Smooth muscle cell (in vitro differentiated cells): ENCODE measurements around the gene IQCM. TPM values are rescaled to one million over a fixed set of nuclear protein-coding genes. Genes with fewer than 3 reads are reported as not detected.

ENCODE experiments used
- DNase-seq: peaks from one replicate; lab custom pipeline; 2025; ENCODE audit not compliant: unreplicated experiment; lab: John Stamatoyannopoulos, UW
- H2AFZ ChIP-seq: fragments of 200-600 bp; sonication (generic); 2 replicates; pipeline ENCODE4 v1.6.0; 2016; ENCODE audit warnings: antibody characterized with exemption, low read depth, mild to moderate bottlenecking
- H3F3A ChIP-seq: fragments of 200-600 bp; sonication (generic); 2 replicates; pipeline ENCODE4 v1.6.0; 2017; ENCODE audit warnings: antibody characterized with exemption, low read depth
- H3K27ac ChIP-seq: fragments of 200-600 bp; sonication (generic); 2 replicates; pipeline ENCODE4 v1.5.1; 2016; ENCODE audit warnings: low read depth, mild to moderate bottlenecking
- H3K27me3 ChIP-seq: fragments of 200-600 bp; sonication (generic); 2 replicates; pipeline ENCODE4 v1.6.1; 2016; ENCODE audit warnings: low read depth, mild to moderate bottlenecking
- H3K36me3 ChIP-seq: fragments of 200-600 bp; sonication (generic); 2 replicates; pipeline ENCODE4 v1.5.1; 2016; ENCODE audit warnings: low read depth
- H3K4me1 ChIP-seq: fragments of 200-600 bp; sonication (generic); 2 replicates; pipeline ENCODE4 v1.5.1; 2016; ENCODE audit warnings: low read depth
- H3K4me2 ChIP-seq: fragments of 200-600 bp; sonication (generic); 2 replicates; pipeline ENCODE4 v1.6.0; 2016; ENCODE audit warnings: mild to moderate bottlenecking
- H3K4me3 ChIP-seq: fragments of 200-600 bp; sonication (generic); 2 replicates; pipeline ENCODE4 v1.5.1; 2016; ENCODE audit warnings: mild to moderate bottlenecking
- H3K79me2 ChIP-seq: fragments of 200-600 bp; sonication (generic); 2 replicates; pipeline ENCODE4 v1.6.0; 2016; ENCODE audit warnings: low read depth, mild to moderate bottlenecking
- H3K9ac ChIP-seq: fragments of 200-600 bp; sonication (generic); 2 replicates; pipeline ENCODE4 v1.6.0; 2016; ENCODE audit warnings: low read depth
- H3K9me3 ChIP-seq: fragments of 200-600 bp; sonication (generic); replicated peaks from 2 replicates; pipeline ENCODE4 v1.5.1; 2016; ENCODE audit warnings: low read depth
- H4K20me1 ChIP-seq: fragments of 200-600 bp; sonication (generic); 2 replicates; pipeline ENCODE4 v1.6.0; 2016; ENCODE audit warnings: low read depth
- CTCF ChIP-seq: fragments of 200-600 bp; sonication (generic); IDR thresholded peaks from 2 replicates; pipeline ENCODE4 v1.5.1; 2017; ENCODE audit warnings: borderline replicate concordance, mild to moderate bottlenecking, antibody characterized with exemption; ENCODE audit not compliant: insufficient read depth, poor library complexity, severe bottlenecking
- WGBS: methylation state at CpG from one replicate; pipeline ENCODE4 v1.1.7; 2016; ENCODE audit warnings: low lambda C conversion rate; 5-methylcytosine and 5-hydroxymethylcytosine counted together
- polyA plus RNA-seq: library from polyadenylated mRNA; unstranded; fragments of >200 nt; fragmentation: Nextera tagmentation; extraction: Ambion mirVana; gene quantifications from 2 replicates; pipeline ENCODE4 v1.2.1, GENCODE V29; 2016
- total RNA-seq: library from RNA; depleted of rRNA; stranded (reverse); fragments of >200 nt; gene quantifications from 2 replicates; pipeline ENCODE4 v1.2.3, GENCODE V29; 2014

Gene IQCM
- total and polyA plus RNA-seq, 2 experiments from 2014 or later: not detected

- no peak for DNase-seq
- H3K27me3 ChIP-seq: no peaks in the 10 kb centered on the region
- no peaks in the 10 kb centered on the region for H3K4me1 ChIP-seq
- no peak overlapping the region for H3K27ac ChIP-seq
- H3K4me3 ChIP-seq: no peak overlapping the region
- 64% methylated on average over 1 of the region's 1 CpG for WGBS
- H3K4me2 ChIP-seq: no peak overlapping the region
- no peaks in the 10 kb centered on the region for H3K79me2 ChIP-seq
- no peaks in the 10 kb centered on the region for H3K9me3 ChIP-seq
- H3K36me3 ChIP-seq: no peaks in the 10 kb centered on the region
- H3K9ac ChIP-seq: no peak overlapping the region
- H4K20me1 ChIP-seq: no peaks in the 10 kb centered on the region
- H2AFZ ChIP-seq: no peak overlapping the region
- no peaks in the 10 kb centered on the region for H3F3A ChIP-seq
- TF ChIP-seq CTCF: no peak
Measured at GRCh38 chr4:149321438-149321837, 494.2 kb downstream of the IQCM start.

GRCh38 chr4:149311076-149311475, 504.6 kb downstream of the IQCM start:
- Histone ChIP-seq H3K4me1 (no peaks in the 10 kb centered on the region), H3K36me3 (no peaks in the 10 kb centered on the region), H3K27ac (no peak overlapping the region), H3F3A (no peaks in the 10 kb centered on the region), H3K27me3 (no peaks in the 10 kb centered on the region), H4K20me1 (no peaks in the 10 kb centered on the region), H3K4me2 (no peak overlapping the region), H3K9me3 (no peaks in the 10 kb centered on the region), H3K9ac (no peak overlapping the region), H3K79me2 (no peaks in the 10 kb centered on the region), H3K4me3 (no peak overlapping the region), H2AFZ (no peak overlapping the region)
- no peak for DNase-seq
- no peak for TF ChIP-seq CTCF
- 70% methylated on average over 4 of the region's 4 CpGs for WGBS

- Histone ChIP-seq H2AFZ (no peak overlapping the region), H3K9me3 (no peaks in the 10 kb centered on the region), H3F3A (no peaks in the 10 kb centered on the region), H3K4me1 (no peaks in the 10 kb centered on the region), H3K4me3 (no peak overlapping the region), H3K4me2 (no peak overlapping the region), H3K27me3 (no peaks in the 10 kb centered on the region), H3K9ac (no peak overlapping the region), H4K20me1 (no peaks in the 10 kb centered on the region), H3K79me2 (no peaks in the 10 kb centered on the region), H3K27ac (no peak overlapping the region), H3K36me3 (no peaks in the 10 kb centered on the region)
- no peak for TF ChIP-seq CTCF
- no peak for DNase-seq
Measured at GRCh38 chr4:149306537-149306936, 509.1 kb downstream of the IQCM start.
